ENCODE results near the gene OR2V2. TPM values are rescaled to one million over a fixed set of nuclear protein-coding genes. Genes with fewer than 3 reads are reported as not detected.

The OR2V2 gene
- total RNA-seq, 4 donors from 2014 or later = not detected

DNA sequence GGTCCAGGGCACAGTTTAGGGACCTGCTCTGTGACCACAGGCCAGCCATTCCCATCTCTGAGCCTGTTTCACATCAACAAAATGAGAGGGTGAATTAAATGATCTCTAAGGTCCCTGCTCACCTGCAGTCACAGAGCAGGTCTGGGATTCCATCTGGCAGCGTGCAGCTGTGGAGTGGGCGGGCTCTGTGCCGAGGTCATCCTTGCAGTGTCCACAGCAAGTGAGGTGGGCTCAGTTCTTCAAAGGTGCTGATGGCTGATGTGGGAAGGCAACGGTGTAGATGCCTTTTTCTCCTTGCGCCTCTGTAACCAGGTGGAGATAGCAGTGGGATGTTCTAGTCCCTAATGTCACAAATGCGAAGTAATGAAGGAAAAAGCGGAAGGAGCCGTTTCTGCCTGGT is 28.3 kb upstream of the OR2V2 start:
- TF ChIP-seq, protein P1, sequence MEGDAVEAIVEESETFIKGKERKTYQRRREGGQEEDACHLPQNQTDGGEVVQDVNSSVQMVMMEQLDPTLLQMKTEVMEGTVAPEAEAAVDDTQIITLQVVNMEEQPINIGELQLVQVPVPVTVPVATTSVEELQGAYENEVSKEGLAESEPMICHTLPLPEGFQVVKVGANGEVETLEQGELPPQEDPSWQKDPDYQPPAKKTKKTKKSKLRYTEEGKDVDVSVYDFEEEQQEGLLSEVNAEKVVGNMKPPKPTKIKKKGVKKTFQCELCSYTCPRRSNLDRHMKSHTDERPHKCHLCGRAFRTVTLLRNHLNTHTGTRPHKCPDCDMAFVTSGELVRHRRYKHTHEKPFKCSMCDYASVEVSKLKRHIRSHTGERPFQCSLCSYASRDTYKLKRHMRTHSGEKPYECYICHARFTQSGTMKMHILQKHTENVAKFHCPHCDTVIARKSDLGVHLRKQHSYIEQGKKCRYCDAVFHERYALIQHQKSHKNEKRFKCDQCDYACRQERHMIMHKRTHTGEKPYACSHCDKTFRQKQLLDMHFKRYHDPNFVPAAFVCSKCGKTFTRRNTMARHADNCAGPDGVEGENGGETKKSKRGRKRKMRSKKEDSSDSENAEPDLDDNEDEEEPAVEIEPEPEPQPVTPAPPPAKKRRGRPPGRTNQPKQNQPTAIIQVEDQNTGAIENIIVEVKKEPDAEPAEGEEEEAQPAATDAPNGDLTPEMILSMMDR (IDR thresholded peaks at IDR 0.05; ENCODE audit: low read depth) = no peak

DNA sequence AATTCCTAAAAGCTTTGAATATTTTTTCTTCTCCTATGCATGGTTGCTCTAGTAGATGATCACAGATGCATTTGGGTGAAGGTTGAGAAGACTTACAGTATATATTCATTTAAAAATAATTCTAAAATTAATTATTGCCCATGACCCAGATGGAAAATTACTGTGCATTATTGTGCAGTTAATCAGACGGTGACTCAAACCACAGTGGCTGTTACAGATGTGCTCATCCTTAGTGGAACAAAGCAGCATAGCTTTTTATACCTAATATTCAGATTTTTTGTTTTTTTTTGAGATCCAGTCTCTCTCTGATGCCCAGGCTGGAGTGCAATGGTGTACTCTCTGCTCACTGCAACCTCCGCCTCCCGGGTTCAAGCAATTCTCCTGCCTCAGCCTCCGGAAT is 27.1 kb upstream of the OR2V2 start:
- TF ChIP-seq, protein P1 (IDR thresholded peaks at IDR 0.05; ENCODE audit: low read depth) = no peak

DNA sequence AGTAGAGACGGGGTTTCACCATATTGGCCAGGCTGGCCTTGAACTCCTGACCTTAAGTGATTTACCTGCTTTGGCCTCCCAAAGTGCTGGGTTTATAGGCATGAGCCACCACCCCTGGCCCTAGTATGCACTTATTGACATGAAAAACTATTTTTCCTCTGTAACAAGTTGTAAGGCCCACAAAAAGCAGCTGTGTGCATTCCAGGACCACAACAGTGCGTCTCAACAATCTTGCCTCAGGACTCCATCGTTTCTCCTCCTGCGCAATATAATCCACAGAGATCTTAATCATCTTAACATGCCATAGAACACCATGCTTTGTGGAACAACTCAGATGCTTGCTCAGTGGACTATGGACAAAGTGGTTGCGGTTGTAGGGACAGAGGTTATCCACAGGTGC is 26.6 kb upstream of the OR2V2 start:
- TF ChIP-seq, protein P1 (IDR thresholded peaks at IDR 0.05; ENCODE audit: low read depth) = no peak

GRCh38 chr5:181121675-181122561 is 25.5 kb upstream of the OR2V2 start:
- TF ChIP-seq, protein P1 (IDR thresholded peaks at IDR 0.05; ENCODE audit: low read depth) = no peak

DNA sequence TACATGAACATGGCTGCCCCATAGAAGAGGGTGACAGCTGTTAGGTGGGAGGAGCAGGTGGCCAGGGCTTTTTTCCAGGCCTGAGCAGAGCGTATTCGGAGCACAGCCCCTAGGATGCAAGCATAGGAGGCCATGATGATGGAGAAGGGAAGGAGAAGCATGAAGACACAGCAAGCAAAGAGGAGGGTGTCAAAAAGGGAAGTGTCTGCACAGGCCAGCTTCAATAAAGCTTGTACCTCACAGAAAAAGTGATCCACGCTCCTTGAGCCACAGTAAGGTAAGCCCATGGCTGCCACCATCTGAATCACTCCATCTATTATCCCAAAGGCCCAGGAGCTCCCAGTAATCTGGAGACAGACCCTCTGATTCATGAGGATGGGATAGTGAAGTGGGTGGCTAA is 22.9 kb upstream of the OR2V2 start:
- TF ChIP-seq, protein P1 (IDR thresholded peaks at IDR 0.05; ENCODE audit: low read depth) = no peak

DNA sequence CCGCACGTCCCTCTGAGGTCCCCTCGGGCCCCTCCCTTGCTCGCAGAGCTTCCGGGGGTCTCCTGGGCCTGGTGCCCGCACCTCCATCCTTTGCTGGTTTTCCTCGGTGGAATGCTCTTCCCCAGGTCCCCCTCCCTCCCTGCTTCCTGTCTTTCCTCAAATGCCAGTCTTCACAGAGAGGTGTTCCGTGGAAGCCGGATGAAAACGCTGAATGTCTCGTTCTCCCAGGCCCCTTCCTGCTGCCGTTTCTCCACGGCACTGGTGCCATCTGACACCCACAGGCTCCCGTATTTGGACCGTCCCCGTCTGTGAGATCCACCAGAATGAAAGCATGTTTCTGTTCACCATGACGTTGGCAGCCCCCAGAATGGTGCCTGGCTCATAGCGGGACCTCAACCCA is 20.5 kb upstream of the OR2V2 start:
- TF ChIP-seq, protein P1 (IDR thresholded peaks at IDR 0.05; ENCODE audit: low read depth) = no peak

DNA sequence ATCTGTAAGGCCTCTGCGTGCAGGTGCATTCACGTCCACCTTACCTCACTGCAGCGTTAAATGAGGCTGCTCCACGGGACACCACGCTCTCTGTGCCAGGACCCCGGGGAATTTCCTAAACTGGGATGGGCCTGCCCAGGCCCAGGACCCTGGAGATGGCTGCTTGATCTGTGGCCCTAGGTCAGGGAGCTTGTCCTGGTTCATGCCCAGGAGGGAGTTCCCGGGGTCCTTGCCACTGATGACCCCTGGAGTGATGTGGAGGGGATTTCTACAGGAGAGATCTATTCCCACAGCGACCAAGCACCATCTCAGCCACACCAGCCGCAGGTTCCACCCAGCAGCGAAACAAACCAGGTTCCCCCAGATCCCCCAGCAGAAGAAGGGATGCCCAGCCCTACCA is 19.9 kb upstream of the OR2V2 start:
- TF ChIP-seq, protein P1 (IDR thresholded peaks at IDR 0.05; ENCODE audit: low read depth) = no peak

Data from subcutaneous adipose tissue (tissue), 4 donors.